T-cell (primary cell): Measurements from ENCODE around the gene POLR3H. TPM values are rescaled to one million over a fixed set of nuclear protein-coding genes. Genes with fewer than 3 reads are reported as not detected.
A peak's percentile ranks its signal among the peaks of the same experiment; 100 is the strongest.
"Not testable (repeated sequence)": the region's sequence is repeated elsewhere in the genome, so short reads cannot be mapped to it uniquely, and the experiment has no call there.

Experiments
- ATAC-seq, 4 experiments: fragments of 200-7000 bp in 3 of 4; fragments of 150-1000 bp in 1 of 4; cut with Tn5 transposase; replicated peaks in 1 of 4; 1 replicate in 3 of 4; 2 replicates in 1 of 4; pipeline ENCODE4 v1.10.0; 2021; ENCODE audit warnings: moderate library complexity in 3 of 4, mild to moderate bottlenecking in 2 of 4, moderate number of reproducible peaks in 1 of 4
- CTCF ChIA-PET, 2 donors: fragments of 300-600 bp; sonication (Branson Sonifier 250); formaldehyde crosslinking; loops; one replicate each; lab custom pipeline; 2022; ENCODE audit warnings: antibody characterized with exemption in 2 of 2; lab: Charles Lee
- POLR2A ChIA-PET, 2 donors: fragments of 300-600 bp; sonication (Branson Sonifier 250); formaldehyde crosslinking; loops; one replicate each; lab custom pipeline; 2022; ENCODE audit warnings: antibody characterized with exemption in 2 of 2; lab: Charles Lee
- DNase-seq, 35 experiments: peaks; one replicate each; pipeline versions ENCODE4 v3.0.0 to v3.0.0-alpha.2; 2013 to 2023
- H3K27ac ChIP-seq: one replicate; pipeline ENCODE4 v1.5.1; 2013; ENCODE audit warnings: low read length
- H3K27me3 ChIP-seq, 2 experiments: replicated peaks in 1 of 2; 1 replicate in 1 of 2; 2 replicates in 1 of 2; pipeline versions ENCODE4 v1.6.1 to v1.7.0; 2013; ENCODE audit warnings: low read length in 1 of 2, mixed read lengths in 1 of 2; ENCODE audit not compliant: control insufficient read depth in 2 of 2, insufficient read depth in 2 of 2; ENCODE audit errors: extremely low read depth in 1 of 2
- H3K36me3 ChIP-seq, 2 donors: 1 replicate in 1 of 2; 2 replicates in 1 of 2; pipeline versions ENCODE4 v1.6.1 to v1.7.0; 2013; ENCODE audit warnings: low read length in 1 of 2; ENCODE audit not compliant: control insufficient read depth in 2 of 2, insufficient read depth in 1 of 2; ENCODE audit errors: extremely low read depth in 1 of 2
- H3K4me1 ChIP-seq, 2 experiments: 1 replicate in 1 of 2; 2 replicates in 1 of 2; pipeline versions ENCODE4 v1.6.1 to v1.7.0; 2013; ENCODE audit warnings: low read length in 2 of 2, mixed read lengths in 1 of 2; ENCODE audit not compliant: insufficient read depth in 2 of 2, control insufficient read depth in 1 of 2; ENCODE audit errors: extremely low read depth in 1 of 2
- H3K4me3 ChIP-seq, 2 donors: 1 replicate in 1 of 2; 2 replicates in 1 of 2; pipeline versions ENCODE4 v1.5.1 to v1.7.0; 2013; ENCODE audit warnings: mild to moderate bottlenecking in 2 of 2, low read length in 1 of 2, moderate library complexity in 1 of 2; ENCODE audit not compliant: control insufficient read depth in 1 of 2; ENCODE audit errors: extremely low read depth in 1 of 2
- H3K9me3 ChIP-seq: 2 replicates; pipeline ENCODE4 v1.7.0; 2013
- H3K27ac Mint-ChIP-seq, 2 donors: one replicate each; pipeline ENCODE4 v1.8.0; 2020 to 2021; ENCODE audit warnings: mild to moderate bottlenecking in 2 of 2, mixed read lengths in 2 of 2
- H3K27me3 Mint-ChIP-seq, 2 donors: one replicate each; pipeline ENCODE4 v1.8.0; 2021 to 2022; ENCODE audit warnings: mixed read lengths in 2 of 2
- H3K36me3 Mint-ChIP-seq: one replicate; pipeline ENCODE4 v1.8.0; 2021; ENCODE audit warnings: mixed read lengths
- H3K4me1 Mint-ChIP-seq, 3 donors: one replicate each; pipeline ENCODE4 v1.8.0; 2020 to 2022; ENCODE audit warnings: mixed read lengths in 3 of 3, mild to moderate bottlenecking in 1 of 3
- H3K4me3 Mint-ChIP-seq, 3 donors: one replicate each; pipeline ENCODE4 v1.8.0; 2020 to 2022; ENCODE audit warnings: mild to moderate bottlenecking in 3 of 3, mixed read lengths in 3 of 3, moderate library complexity in 3 of 3
- H3K9me3 Mint-ChIP-seq, 3 donors: one replicate each; pipeline ENCODE4 v1.8.0; 2020 to 2022; ENCODE audit warnings: mixed read lengths in 3 of 3
- WGBS: methylation state at CpG from one replicate; pipeline ENCODE4 v1.1.5; 2013; ENCODE audit warnings: missing lambda C conversion rate; ENCODE audit not compliant: insufficient coverage; 5-methylcytosine and 5-hydroxymethylcytosine counted together
- total RNA-seq, 35 experiments: library from RNA in 6 of 35; stranded (reverse) in 6 of 35; fragments of 120-200 nt in 1 of 35; gene quantifications; one replicate each; pipeline versions ENCODE4 v1.2.1 to v1.2.4 and lab custom pipeline; 2013 to 2026

Gene POLR3H
- total RNA-seq, 5 donors from 2014 or later (not counting 1 experiment from before 2014, with no cell fraction given) = 20.6 to 57.7 (median 44.9) TPM

DNA sequence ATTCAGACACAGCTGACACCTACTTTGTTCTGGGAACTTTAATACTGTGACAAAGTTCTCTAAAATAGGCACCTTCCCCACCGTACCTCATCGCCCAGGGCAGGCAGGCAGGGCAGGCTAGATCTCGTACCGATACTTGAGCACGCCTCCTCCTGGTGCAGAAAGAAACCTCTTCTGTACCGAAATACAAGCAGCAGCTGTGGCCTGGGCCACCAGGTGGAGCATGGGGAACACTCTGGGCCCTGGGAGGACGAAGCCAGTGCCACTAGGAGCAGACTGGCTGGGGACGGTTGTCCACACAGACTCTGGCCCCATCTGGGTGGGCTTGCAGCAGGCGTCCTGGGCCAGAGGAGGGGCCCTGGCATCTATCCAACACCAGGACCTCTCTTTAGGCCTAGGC, 32.6 kb upstream of the POLR3H start:
- no peaks in the 10 kb centered on the region for H3K9me3 Mint-ChIP-seq
- H3K27me3 ChIP-seq = no peaks in the 10 kb centered on the region
- H3K27ac ChIP-seq = no peak overlapping the region
- no peak overlapping the region for H3K4me3 ChIP-seq
- no peaks in the 10 kb centered on the region for H3K4me1 Mint-ChIP-seq
- peaks cover 20% of the 10 kb centered on the region for H3K36me3 Mint-ChIP-seq
- H3K9me3 ChIP-seq = no peaks in the 10 kb centered on the region
- ChIA-PET CTCF (interaction anchor here in 1 of 2 donors (0.6 kb wide), 1 partner anchor 199 kb away, joined by 3 read pairs; no protein-coding TSS in a partner anchor), POLR2A (no interaction called here)
- ATAC-seq (peak in 3 of 4 experiments; percentile 47 to 62 (median 48)), DNase-seq (peak in 23 of 35 experiments; percentile 6 to 46 (median 21))
- H3K27me3 Mint-ChIP-seq = no peaks in the 10 kb centered on the region
- peaks cover 14 to 40% of the 10 kb centered on the region in 2 donors for H3K36me3 ChIP-seq
- H3K4me3 Mint-ChIP-seq = no peak overlapping the region
- WGBS = 77% methylated on average over 7 of the region's 9 CpGs
- H3K4me1 ChIP-seq = peaks cover 0 to 4% of the 10 kb centered on the region in 2 experiments
- no peak overlapping the region for H3K27ac Mint-ChIP-seq

DNA sequence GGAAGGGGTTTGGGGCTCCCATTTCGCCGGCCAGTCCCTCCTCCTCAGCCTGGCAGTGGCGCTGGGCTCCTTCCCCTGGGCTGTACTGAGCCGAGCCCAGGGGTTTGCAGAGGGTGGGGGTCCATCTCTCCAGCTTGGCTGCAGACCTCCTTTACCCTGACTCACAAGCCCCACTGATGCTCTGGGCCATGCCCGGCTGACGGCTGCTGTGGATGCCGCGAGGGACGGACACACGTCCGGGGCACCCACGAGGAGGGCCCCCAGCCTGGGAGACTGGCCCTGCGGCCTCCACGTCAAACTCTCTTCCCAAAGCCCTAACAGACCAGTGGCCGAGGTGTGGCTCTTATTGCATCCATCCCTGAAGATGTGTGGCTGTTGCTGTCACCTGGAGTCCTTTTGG, 31.3 kb upstream of the POLR3H start:
- POLR2A ChIA-PET = no interaction called here
- H3K9me3 ChIP-seq = no peaks in the 10 kb centered on the region
- WGBS = 95% methylated on average over 15 of the region's 15 CpGs
- H3K4me3 Mint-ChIP-seq = no peak overlapping the region
- no peak for ATAC-seq
- H3K4me3 ChIP-seq = no peak overlapping the region
- no peak overlapping the region for H3K27ac ChIP-seq
- H3K27ac Mint-ChIP-seq = no peak overlapping the region
- CTCF ChIA-PET = no interaction called here
- no peak for DNase-seq
- H3K4me1 Mint-ChIP-seq = no peaks in the 10 kb centered on the region
- peaks cover 14 to 40% of the 10 kb centered on the region in 2 donors for H3K36me3 ChIP-seq
- no peaks in the 10 kb centered on the region for H3K27me3 Mint-ChIP-seq
- peaks cover 20% of the 10 kb centered on the region for H3K36me3 Mint-ChIP-seq
- no peaks in the 10 kb centered on the region for H3K27me3 ChIP-seq
- H3K9me3 Mint-ChIP-seq = no peaks in the 10 kb centered on the region
- H3K4me1 ChIP-seq = peaks cover 0 to 2% of the 10 kb centered on the region in 2 experiments

DNA sequence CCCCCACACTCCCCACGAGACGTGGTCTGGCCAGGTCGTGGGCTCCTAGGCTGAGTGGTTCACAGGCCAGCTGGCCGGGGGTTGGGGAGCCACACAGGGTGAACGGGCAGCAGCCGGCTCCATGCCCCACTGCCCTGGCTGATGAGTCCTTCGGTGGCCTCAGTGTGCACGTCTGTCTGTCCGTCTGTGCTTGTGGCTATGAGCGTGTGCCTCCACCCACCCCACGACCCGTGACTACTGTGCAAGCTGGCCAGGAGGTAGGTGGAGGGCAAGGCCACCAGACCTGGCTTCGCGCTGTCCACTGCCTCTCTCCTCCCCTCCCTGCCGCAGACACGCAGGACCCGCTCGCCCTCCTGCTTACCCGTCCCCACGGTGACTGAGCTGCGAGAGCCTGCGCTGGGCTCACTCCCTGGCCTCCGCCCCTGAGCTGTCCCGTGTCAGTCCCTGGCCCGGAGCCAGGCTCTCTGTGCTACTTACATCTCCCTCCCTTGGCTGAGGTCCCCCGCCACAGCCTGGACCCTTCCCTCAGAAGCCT, 30.6 kb upstream of the POLR3H start:
- no peaks in the 10 kb centered on the region for H3K4me1 Mint-ChIP-seq
- no peak overlapping the region for H3K4me3 ChIP-seq
- H3K4me1 ChIP-seq = peaks cover 0 to 2% of the 10 kb centered on the region in 2 experiments
- H3K9me3 ChIP-seq = no peaks in the 10 kb centered on the region
- no peak overlapping the region for H3K4me3 Mint-ChIP-seq
- no peaks in the 10 kb centered on the region for H3K9me3 Mint-ChIP-seq
- 95% methylated on average over 26 of the region's 26 CpGs for WGBS
- no peaks in the 10 kb centered on the region for H3K27me3 Mint-ChIP-seq
- no peak for ATAC-seq
- peaks cover 14 to 35% of the 10 kb centered on the region in 2 donors for H3K36me3 ChIP-seq
- H3K27ac Mint-ChIP-seq = no peak overlapping the region
- peaks cover 14% of the 10 kb centered on the region for H3K36me3 Mint-ChIP-seq
- CTCF ChIA-PET = no interaction called here
- no peak overlapping the region for H3K27ac ChIP-seq
- H3K27me3 ChIP-seq = no peaks in the 10 kb centered on the region
- POLR2A ChIA-PET = no interaction called here
- DNase-seq = no peak

DNA sequence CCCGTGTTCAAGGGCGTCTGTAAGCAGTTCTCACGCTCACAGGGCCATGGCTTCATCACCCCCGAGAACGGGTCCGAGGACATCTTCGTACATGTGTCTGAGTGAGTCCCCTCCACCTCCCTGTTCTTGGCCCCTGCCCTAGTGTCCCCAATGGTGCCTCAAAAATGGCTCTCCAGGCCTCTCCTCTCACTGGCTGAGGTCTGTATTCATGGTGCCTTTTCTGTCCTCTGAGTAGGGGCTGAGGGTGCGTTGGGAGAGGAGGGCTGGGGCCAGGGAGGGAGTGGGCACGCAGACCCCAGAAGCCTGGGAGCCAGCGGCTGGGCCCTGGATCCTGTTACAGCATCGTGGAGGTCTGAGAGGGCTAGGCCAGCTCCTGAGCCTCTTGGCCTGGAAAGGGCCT, 29.4 kb upstream of the POLR3H start:
- no peak overlapping the region for H3K27ac Mint-ChIP-seq
- no peak for DNase-seq
- Histone ChIP-seq H3K4me3 (no peak overlapping the region), H3K9me3 (no peaks in the 10 kb centered on the region), H3K36me3 (peaks cover 14 to 26% of the 10 kb centered on the region in 2 donors), H3K4me1 (peaks cover 0 to 2% of the 10 kb centered on the region in 2 experiments), H3K27ac (no peak overlapping the region), H3K27me3 (no peaks in the 10 kb centered on the region)
- no peaks in the 10 kb centered on the region for H3K4me1 Mint-ChIP-seq
- no peaks in the 10 kb centered on the region for H3K9me3 Mint-ChIP-seq
- no peak for ATAC-seq
- no peaks in the 10 kb centered on the region for H3K27me3 Mint-ChIP-seq
- ChIA-PET CTCF (no interaction called here), POLR2A (no interaction called here)
- 92% methylated on average over 11 of the region's 11 CpGs for WGBS
- H3K36me3 Mint-ChIP-seq = peaks cover 14% of the 10 kb centered on the region
- no peak overlapping the region for H3K4me3 Mint-ChIP-seq

DNA sequence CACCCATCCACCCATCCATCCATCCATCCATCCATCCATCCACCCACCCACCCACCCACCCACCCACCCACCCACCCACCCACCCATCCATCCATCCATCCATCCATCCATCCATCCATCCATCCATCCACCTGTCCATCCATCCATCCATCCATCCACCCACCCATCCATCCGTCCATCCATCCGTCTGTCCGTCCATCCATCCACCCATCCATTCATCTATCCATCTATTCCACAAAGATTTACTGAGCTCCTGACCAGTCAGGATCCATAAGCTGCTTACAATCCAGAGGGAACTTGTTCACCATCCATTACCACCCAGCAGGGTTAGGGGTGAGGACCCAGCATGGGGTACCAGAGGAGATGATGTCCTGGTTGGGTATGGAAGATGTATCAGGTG, 28.0 kb upstream of the POLR3H start:
- H3K4me3 Mint-ChIP-seq, H3K4me1 Mint-ChIP-seq, H3K27ac Mint-ChIP-seq, H3K27ac ChIP-seq, H3K27me3 Mint-ChIP-seq, POLR2A ChIA-PET, H3K4me1 ChIP-seq, H3K9me3 Mint-ChIP-seq, CTCF ChIA-PET, H3K4me3 ChIP-seq, H3K27me3 ChIP-seq, ATAC-seq, DNase-seq, H3K36me3 Mint-ChIP-seq, H3K9me3 ChIP-seq: not testable (repeated sequence)
- no CpG with 5 or more reads among the region's 3 CpGs for WGBS
- H3K36me3 ChIP-seq = peaks cover 10 to 13% of the 10 kb centered on the region in 2 donors

DNA sequence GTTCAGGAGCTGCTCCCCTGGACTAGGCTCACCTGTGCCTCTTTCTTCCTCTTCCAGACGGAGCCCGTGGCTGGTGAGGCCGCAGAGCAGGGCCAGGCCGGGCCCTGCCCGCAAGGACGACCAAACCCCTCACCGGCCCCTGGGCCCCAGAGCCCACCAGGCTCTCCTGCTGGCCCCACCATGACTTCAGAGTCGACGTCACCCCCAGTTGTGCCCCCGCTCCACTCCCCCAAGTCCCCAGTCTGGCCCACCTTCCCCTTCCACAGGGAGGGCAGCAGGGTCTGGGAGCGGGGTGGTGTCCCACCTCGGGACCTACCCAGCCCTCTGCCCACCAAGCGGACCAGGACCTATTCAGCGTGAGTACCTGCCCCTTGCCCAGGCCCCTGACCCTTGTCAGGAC, 27.5 kb upstream of the POLR3H start:
- CTCF ChIA-PET = no interaction called here
- Histone ChIP-seq H3K9me3 (no peaks in the 10 kb centered on the region), H3K27me3 (no peaks in the 10 kb centered on the region), H3K27ac (no peak overlapping the region), H3K36me3 (peaks cover 5 to 8% of the 10 kb centered on the region in 2 donors), H3K4me3 (no peak overlapping the region), H3K4me1 (no peaks in the 10 kb centered on the region)
- DNase-seq (no peak), ATAC-seq (no peak)
- H3K36me3 Mint-ChIP-seq = peaks cover 3% of the 10 kb centered on the region
- no peak overlapping the region for H3K27ac Mint-ChIP-seq
- no peaks in the 10 kb centered on the region for H3K4me1 Mint-ChIP-seq
- POLR2A ChIA-PET = no interaction called here
- no peaks in the 10 kb centered on the region for H3K27me3 Mint-ChIP-seq
- no peaks in the 10 kb centered on the region for H3K9me3 Mint-ChIP-seq
- H3K4me3 Mint-ChIP-seq = no peak overlapping the region
- WGBS = 92% methylated on average over 14 of the region's 14 CpGs
